ENCODE data around the gene TOP1. TPM values are rescaled to one million over a fixed set of nuclear protein-coding genes. Genes with fewer than 3 reads are reported as not detected.

The TOP1 gene
- total and polyA plus RNA-seq, 12 donors: 19.6 to 96.6 (median 27.3) TPM

- H3K4me1 ChIP-seq (replicated peaks in 1 of 2): peaks cover 0 to 65% of the 10 kb centered on the region in 2 donors
- H3K4me3 ChIP-seq: no peak overlapping the region
- intact Hi-C loops (cut with DNase I): no loop called here
- TF ChIP-seq POLR2A (IDR thresholded peaks at IDR 0.05) (no peak), CTCF (IDR thresholded peaks at IDR 0.05) (no peak)
- no peak for DNase-seq
- 63 to 79% (median 72%) methylated on average over 6 to 10 of the region's 10 CpGs for WGBS, 4 donors
- H3K36me3 ChIP-seq (replicated peaks in 1 of 2): no peaks in the 10 kb centered on the region
- peak overlapping the region in 2 of 5 donors; percentile 71 to 97 for H3K27ac ChIP-seq
- no peaks in the 10 kb centered on the region for H3K27me3 ChIP-seq
- H3K9me3 ChIP-seq (replicated peaks in 1 of 3): no peaks in the 10 kb centered on the region
These were observed 111.9 kb downstream of the TOP1 start for GRCh38 chr20:41140226-41141133.

- Histone ChIP-seq H3K9me3 (replicated peaks in 1 of 3) (no peaks in the 10 kb centered on the region), H3K36me3 (replicated peaks in 1 of 2) (no peaks in the 10 kb centered on the region), H3K27ac (peak overlapping the region in 2 of 5 donors; percentile 71 to 97), H3K27me3 (no peaks in the 10 kb centered on the region), H3K4me1 (replicated peaks in 1 of 2) (peaks cover 0 to 69% of the 10 kb centered on the region in 2 donors), H3K4me3 (no peak overlapping the region)
- intact Hi-C loops (cut with DNase I): no loop called here
- DNase-seq: peak in 4 of 7 donors; percentile 34 to 77 (median 50)
- TF ChIP-seq CTCF (IDR thresholded peaks at IDR 0.05) (no peak), POLR2A (IDR thresholded peaks at IDR 0.05) (peak in 1 of 2 donors; percentile 16)
- WGBS, 4 donors: 58 to 71% (median 63%) methylated on average over 7 to 8 of the region's 8 CpGs
These were observed 112.7 kb downstream of the TOP1 start for GRCh38 chr20:41141153-41141815.

DNA sequence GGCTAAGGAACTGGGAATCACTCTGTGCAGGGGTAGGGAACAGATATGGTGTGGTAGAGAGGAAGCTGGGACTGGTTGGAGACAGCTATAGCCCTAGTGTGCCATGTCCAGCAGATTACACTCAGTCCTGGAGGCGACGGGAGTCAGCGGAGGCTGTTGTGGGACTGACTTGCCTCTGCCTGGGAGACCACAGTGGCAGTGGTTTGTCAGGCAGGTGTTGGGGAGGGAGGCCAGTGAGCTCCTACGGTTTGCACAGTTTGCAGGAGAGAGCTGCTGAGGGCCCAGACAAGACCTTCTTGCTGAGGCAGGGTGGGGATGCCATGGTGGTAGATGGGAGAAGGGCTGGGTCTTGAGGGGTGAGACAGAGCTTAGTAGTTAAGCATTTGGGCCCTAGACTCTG lies 113.6 kb downstream of the TOP1 start:
- intact Hi-C loops (cut with DNase I): no loop called here
- Histone ChIP-seq H3K27me3 (no peaks in the 10 kb centered on the region), H3K4me3 (no peak overlapping the region), H3K27ac (peak overlapping the region in 2 of 5 donors; percentile 71 to 97), H3K4me1 (replicated peaks in 1 of 2) (peaks cover 2 to 70% of the 10 kb centered on the region in 2 donors), H3K36me3 (replicated peaks in 1 of 2) (no peaks in the 10 kb centered on the region), H3K9me3 (replicated peaks in 1 of 3) (no peaks in the 10 kb centered on the region)
- DNase-seq: no peak
- TF ChIP-seq POLR2A (IDR thresholded peaks at IDR 0.05): no peak
- no peak for TF ChIP-seq CTCF (IDR thresholded peaks at IDR 0.05)
- 74 to 90% (median 79%) methylated on average over 4 of the region's 4 CpGs for WGBS, 4 donors

- Histone ChIP-seq H3K36me3 (replicated peaks in 1 of 2) (no peaks in the 10 kb centered on the region), H3K27ac (peak overlapping the region in 2 of 5 donors; percentile 7 to 12), H3K27me3 (no peaks in the 10 kb centered on the region), H3K9me3 (replicated peaks in 1 of 3) (no peaks in the 10 kb centered on the region), H3K4me1 (replicated peaks in 1 of 2) (peaks cover 8 to 77% of the 10 kb centered on the region in 2 donors), H3K4me3 (no peak overlapping the region)
- TF ChIP-seq CTCF (IDR thresholded peaks at IDR 0.05): no peak
- no peak for TF ChIP-seq POLR2A (IDR thresholded peaks at IDR 0.05)
- DNase-seq: no peak
- intact Hi-C loops (cut with DNase I): no loop called here
- 55 to 71% (median 59%) methylated on average over 5 of the region's 5 CpGs for WGBS, 4 donors
These were observed 114.3 kb downstream of the TOP1 start for GRCh38 chr20:41142919-41143318.
